HepG2 (cell line): ENCODE results near the gene OBSL1. TPM values are rescaled to one million over a fixed set of nuclear protein-coding genes. Genes with fewer than 3 reads are reported as not detected.

Experiments used
- ATF1 ChIP-seq: IDR thresholded peaks from 2 replicates; pipeline ENCODE4 v1.6.1; 2016; ENCODE audit warnings: mild to moderate bottlenecking, control low read depth
- DMAP1 ChIP-seq: IDR thresholded peaks from 2 replicates; pipeline ENCODE4 v1.6.1; 2016
- EZH2 ChIP-seq: conservative IDR thresholded peaks from 2 replicates; pipeline ENCODE4 v1.6.1; 2012; ENCODE audit warnings: mild to moderate bottlenecking, low read depth, low read length, moderate library complexity
- GATA4 ChIP-seq: sonication (generic); IDR thresholded peaks from 2 replicates; pipeline ENCODE4 v1.6.1; 2016; ENCODE audit warnings: antibody characterized with exemption, low read depth, borderline replicate concordance
- HNF1A ChIP-seq, 2 experiments: sonication (generic) in 1 of 2; formaldehyde crosslinking in 1 of 2; IDR thresholded peaks; 2 replicates each; pipeline versions ENCODE4 v1.4.0 to v1.6.1; 2016 to 2020; ENCODE audit warnings: borderline replicate concordance in 1 of 2, low read depth in 1 of 2, mild to moderate bottlenecking in 1 of 2, missing genetic modification reagents in 1 of 2
- IKZF4 ChIP-seq: sonication (generic); formaldehyde crosslinking; IDR thresholded peaks from 2 replicates; pipeline ENCODE4 v1.5.1; 2020; ENCODE audit warnings: borderline replicate concordance, mild to moderate bottlenecking, low read depth, missing genetic modification reagents; ENCODE audit errors: not compliant biosample characterization
- IRF1 ChIP-seq: sonication (generic); formaldehyde crosslinking; IDR thresholded peaks from 2 replicates; pipeline ENCODE4 v1.4.0; 2020; ENCODE audit warnings: low read depth, mild to moderate bottlenecking, missing genetic modification reagents
- JDP2 ChIP-seq: sonication (generic); formaldehyde crosslinking; IDR thresholded peaks from 2 replicates; pipeline ENCODE4 v1.8.1; 2022; ENCODE audit warnings: missing genetic modification reagents, borderline replicate concordance
- POGK ChIP-seq: sonication (generic); formaldehyde crosslinking; conservative IDR thresholded peaks from 2 replicates; pipeline ENCODE4 v1.8.0; 2022; ENCODE audit warnings: mild to moderate bottlenecking, moderate library complexity, missing genetic modification reagents
- POLR2AphosphoS5 ChIP-seq: IDR thresholded peaks from 2 replicates; pipeline ENCODE4 v1.6.1; 2012; ENCODE audit warnings: low read depth, low read length
- SALL1 ChIP-seq: sonication (generic); formaldehyde crosslinking; IDR thresholded peaks from 2 replicates; pipeline ENCODE4 v1.8.0; 2022; ENCODE audit warnings: mild to moderate bottlenecking, missing genetic modification reagents
- TFDP2 ChIP-seq: sonication (generic); formaldehyde crosslinking; IDR thresholded peaks from 2 replicates; pipeline ENCODE4 v1.4.0; 2020; ENCODE audit warnings: missing genetic modification reagents
- TFE3 ChIP-seq: IDR thresholded peaks from 2 replicates; pipeline ENCODE4 v1.6.1; 2016
- ZBTB21 ChIP-seq: sonication (generic); formaldehyde crosslinking; IDR thresholded peaks from 2 replicates; pipeline ENCODE4 v1.4.0; 2020; ENCODE audit warnings: missing genetic modification reagents
- ZNF12 ChIP-seq: sonication (generic); formaldehyde crosslinking; IDR thresholded peaks from 2 replicates; pipeline ENCODE4 v1.5.0; 2020; ENCODE audit warnings: missing genetic modification reagents
- ZNF282 ChIP-seq: fragments of 450-650 bp; IDR thresholded peaks from 2 replicates; pipeline ENCODE4 v1.6.1; 2018; ENCODE audit not compliant: partially characterized antibody
- ZNF572 ChIP-seq: sonication (generic); formaldehyde crosslinking; IDR thresholded peaks from 2 replicates; pipeline ENCODE4 v1.5.1; 2020; ENCODE audit warnings: mild to moderate bottlenecking, missing genetic modification reagents
- ZNF891 ChIP-seq: sonication (generic); formaldehyde crosslinking; IDR thresholded peaks from 2 replicates; pipeline ENCODE4 v1.5.0; 2020; ENCODE audit warnings: mild to moderate bottlenecking, missing genetic modification reagents
- polyA plus RNA-seq, 8 experiments: library from polyadenylated mRNA; depleted of rRNA in 3 of 8; stranded (reverse) in 7 of 8; unstranded in 1 of 8; fragments of >200 nt; fragmentation: Illumina TruSeq in 4 of 8; extraction: Trizol in 4 of 8; gene quantifications; 2 replicates each; pipeline versions ENCODE4 v1.2.1 to v1.2.3, GENCODE V29; 2011 to 2016; ENCODE audit warnings: low read depth in 4 of 8, missing spikeins in 1 of 8, mixed read lengths in 1 of 8; ENCODE audit not compliant: insufficient read depth in 1 of 8
- total RNA-seq, 5 experiments: library from RNA; depleted of rRNA; stranded (reverse); fragments of >200 nt; fragmentation: Illumina TruSeq; extraction: Trizol; gene quantifications; 2 replicates each; pipeline ENCODE4 v1.2.3, GENCODE V29; 2016; ENCODE audit warnings: low read depth in 1 of 5

OBSL1 gene
- total and polyA plus RNA-seq, 2 of the 13 experiments (the other 11 are each of a cell fraction or from before 2014, with no cell fraction given) = 86.7 to 218 TPM

- no peak for TF ChIP-seq IKZF4 (CRISPR knock-in tag)
- TF ChIP-seq GATA4 = peak; percentile 74; the same call in 1 of the 2 replicates
- TF ChIP-seq JDP2 (CRISPR knock-in tag) = peak; percentile 31; the same call in 1 of the 2 replicates
- TF ChIP-seq TFE3 = peak; percentile 82
- peak; percentile 83; the same call in 1 of the 2 replicates for TF ChIP-seq ZNF572 (CRISPR knock-in tag)
- no peak for TF ChIP-seq IRF1 (CRISPR knock-in tag)
- peak; percentile 70 for TF ChIP-seq POGK (CRISPR knock-in tag)
- no peak for TF ChIP-seq EZH2
- TF ChIP-seq ZNF282 = no peak
- TF ChIP-seq ZNF891 (CRISPR knock-in tag) = peak; percentile 90
- peak; percentile 89 for TF ChIP-seq DMAP1 (CRISPR knock-in tag)
- peak; percentile 68 for TF ChIP-seq ATF1 (CRISPR knock-in tag)
- peak; percentile 80 for TF ChIP-seq HNF1A (IDR thresholded peaks at IDR 0.05; ENCODE audit: low read depth)
- TF ChIP-seq HNF1A (CRISPR knock-in tag; IDR thresholded peaks at IDR 0.05; ENCODE audit: borderline replicate concordance) = peak; percentile 93; the same call in 1 of the 2 replicates
- peak; percentile 94 for TF ChIP-seq ZNF12 (CRISPR knock-in tag)
- TF ChIP-seq ZBTB21 (CRISPR knock-in tag) = peak; percentile 79
- peak; percentile 99 for TF ChIP-seq SALL1 (CRISPR knock-in tag)
- TF ChIP-seq POLR2AphosphoS5 = peak; percentile 79
- peak; percentile 79 for TF ChIP-seq TFDP2 (CRISPR knock-in tag)
Measured at GRCh38 chr2:219576505-219577388, 5.4 kb upstream of the OBSL1 start (continued).
